K562 (cell line): ENCODE data around the gene ACAD8. TPM values are rescaled to one million over a fixed set of nuclear protein-coding genes. Genes with fewer than 3 reads are reported as not detected.

Experiments used
- ATAC-seq: fragments of 200-7000 bp; cut with Tn5 transposase; 3 replicates; pipeline ENCODE4 v1.9.1; 2020; ENCODE audit warnings: moderate library complexity
- BruUV-seq: library from RNA; stranded (reverse); fragments of 400-500 nt; replicated peaks from 2 replicates; lab custom pipeline; 2021; lab: Mats Ljungman, UMichigan
- CTCF ChIA-PET: fragments of 300-600 bp; formaldehyde crosslinking; extraction: SDS; loops from one replicate; lab custom pipeline; 2021; ENCODE audit warnings: low intra/inter-chr PET ratio; lab: Yijun Ruan, JAX
- POLR2A ChIA-PET: fragments of 300-600, 350-650 bp; sonication (Branson Sonifier 250); formaldehyde crosslinking; extraction: SDS; loops from one replicate; lab custom pipeline; 2021; ENCODE audit warnings: antibody characterized with exemption, inconsistent platforms; lab: Yijun Ruan, JAX
- DNase-seq, 4 experiments: peaks; one replicate each; pipeline versions ENCODE4 v3.0.0 to v3.0.0-alpha.2; 2011 to 2018; ENCODE audit warnings: low spot score in 3 of 4, mixed read lengths in 3 of 4; ENCODE audit errors: extremely low read depth in 1 of 4
- FAIRE-seq: peaks from 2 replicates; lab custom pipeline; 2011; peaks lifted over from hg19 to GRCh38; lab: Jason Lieb, UNC
- H2AFZ ChIP-seq: 2 replicates; pipeline ENCODE4 v1.6.0; 2011; ENCODE audit warnings: low read depth, low read length, control low read depth, inconsistent platforms
- H3K27ac ChIP-seq: fragments of 200-600 bp; 3 replicates; pipeline ENCODE4 v1.8.0; 2011; ENCODE audit warnings: low read depth, mild to moderate bottlenecking, control low read depth, inconsistent platforms, low read length, moderate library complexity, mixed read lengths; ENCODE audit errors: extremely low read depth
- H3K27me3 ChIP-seq, 2 experiments: fragments of 300-600 bp in 1 of 2; 2 replicates in 1 of 2; 3 replicates in 1 of 2; pipeline versions ENCODE4 v1.6.0 to v1.8.0; 2011; ENCODE audit warnings: inconsistent platforms in 2 of 2, low read length in 2 of 2, mild to moderate bottlenecking in 1 of 2, mixed read lengths in 1 of 2, moderate library complexity in 1 of 2; ENCODE audit not compliant: control insufficient read depth in 2 of 2, insufficient read depth in 2 of 2
- H3K36me3 ChIP-seq: fragments of 300-600 bp; 3 replicates; pipeline ENCODE4 v1.8.0; 2011; ENCODE audit warnings: mild to moderate bottlenecking, low read length, inconsistent platforms; ENCODE audit not compliant: control insufficient read depth, insufficient read depth
- H3K4me1 ChIP-seq, 2 experiments: fragments of 200-600 bp in 1 of 2; replicated peaks in 1 of 2; 2 replicates in 1 of 2; 3 replicates in 1 of 2; pipeline versions ENCODE4 v1.5.1 to v1.8.0; 2011; ENCODE audit warnings: inconsistent platforms in 2 of 2, low read length in 2 of 2, mild to moderate bottlenecking in 1 of 2, mixed read lengths in 1 of 2, moderate library complexity in 1 of 2; ENCODE audit not compliant: control insufficient read depth in 2 of 2, insufficient read depth in 2 of 2
- H3K4me2 ChIP-seq: 2 replicates; pipeline ENCODE4 v1.6.1; 2011; ENCODE audit warnings: low read length, control low read depth, inconsistent platforms, mixed read lengths; ENCODE audit not compliant: insufficient read depth
- H3K4me3 ChIP-seq: fragments of 200-600 bp; sonication (generic), shearing (Covaris generic); 2 replicates; pipeline ENCODE4 v1.5.1; 2016; ENCODE audit warnings: control low read depth, inconsistent platforms
- H3K79me2 ChIP-seq: fragments of 200-600 bp; 3 replicates; pipeline ENCODE4 v1.8.0; 2011; ENCODE audit warnings: low read length, inconsistent platforms; ENCODE audit not compliant: control insufficient read depth, insufficient read depth
- H3K9ac ChIP-seq, 2 experiments: 2 replicates each; pipeline versions ENCODE4 v1.6.0 to v1.6.1; 2011; ENCODE audit warnings: low read depth in 2 of 2, low read length in 2 of 2, control low read depth in 1 of 2, inconsistent platforms in 1 of 2, mild to moderate bottlenecking in 1 of 2, mixed read lengths in 1 of 2; ENCODE audit not compliant: insufficient read depth in 1 of 2
- H3K9me1 ChIP-seq: one replicate; pipeline ENCODE4 v1.6.0; 2011; ENCODE audit warnings: inconsistent platforms, mild to moderate bottlenecking, low read length, moderate library complexity; ENCODE audit not compliant: control insufficient read depth, insufficient read depth
- H3K9me3 ChIP-seq: replicated peaks from 2 replicates; pipeline ENCODE4 v1.5.1; 2011; ENCODE audit warnings: low read depth, low read length, inconsistent platforms; ENCODE audit not compliant: control insufficient read depth, insufficient read depth
- H4K20me1 ChIP-seq: replicated peaks from 2 replicates; pipeline ENCODE4 v1.6.1; 2011; ENCODE audit warnings: low read length, inconsistent platforms, mixed read lengths; ENCODE audit not compliant: control insufficient read depth, insufficient read depth
- BRD4 ChIP-seq: fragments of 200-600 bp; sonication (generic); IDR thresholded peaks from 2 replicates; pipeline ENCODE4 v1.6.1; 2017; ENCODE audit warnings: inconsistent platforms
- CTBP1 ChIP-seq: fragments of 450-650 bp; IDR thresholded peaks from 2 replicates; pipeline ENCODE4 v1.6.1; 2016; ENCODE audit warnings: borderline replicate concordance
- ETS1 ChIP-seq: conservative IDR thresholded peaks from 2 replicates; pipeline ENCODE4 v1.6.1; 2011; ENCODE audit warnings: low read depth, mild to moderate bottlenecking, low read length; ENCODE audit not compliant: control insufficient read depth
- FIP1L1 ChIP-seq: fragments of 200-400 bp; formaldehyde crosslinking; IDR thresholded peaks from 2 replicates; pipeline ENCODE4 v1.6.1; 2018; ENCODE audit warnings: mild to moderate bottlenecking, low read depth, low read length; ENCODE audit not compliant: poor library complexity, severe bottlenecking
- KLF1 ChIP-seq: fragments of 450-650 bp; IDR thresholded peaks from 2 replicates; pipeline ENCODE4 v1.6.1; 2016; ENCODE audit warnings: missing genetic modification characterization, missing compliant biosample characterization
- MAFF ChIP-seq: IDR thresholded peaks from 2 replicates; pipeline ENCODE4 v1.6.1; 2012; ENCODE audit warnings: low read length, improper control_type of control experiment
- MNT ChIP-seq, 2 experiments: fragments of 450-650 bp; conservative IDR thresholded peaks; 2 replicates each; pipeline ENCODE4 v1.6.1; 2017; ENCODE audit warnings: mild to moderate bottlenecking in 2 of 2, moderate library complexity in 2 of 2
- PHF8 ChIP-seq: fragments of 200-600 bp; sonication (generic); IDR thresholded peaks from 2 replicates; pipeline ENCODE4 v1.6.1; 2012; ENCODE audit warnings: mixed run types, mild to moderate bottlenecking, inconsistent platforms, low read length, moderate library complexity, borderline replicate concordance
- PREB ChIP-seq: sonication (generic); formaldehyde crosslinking; IDR thresholded peaks from 2 replicates; pipeline ENCODE4 v1.8.1; 2023; ENCODE audit warnings: mild to moderate bottlenecking, missing genetic modification reagents
- VEZF1 ChIP-seq: fragments of 200-800 bp; sonication (Bioruptor generic); IDR thresholded peaks from 2 replicates; pipeline ENCODE4 v1.6.1; 2017; ENCODE audit warnings: missing genetic modification characterization, missing compliant biosample characterization
- ZNF121 ChIP-seq: sonication (generic); formaldehyde crosslinking; conservative IDR thresholded peaks from 2 replicates; pipeline ENCODE4 v1.8.0; 2022; ENCODE audit warnings: missing genetic modification reagents
- ZNF263 ChIP-seq: sonication (generic); formaldehyde crosslinking; IDR thresholded peaks from 2 replicates; pipeline ENCODE4 v1.8.0; 2022; ENCODE audit warnings: mild to moderate bottlenecking, missing genetic modification reagents, borderline replicate concordance
- ZNF586 ChIP-seq: fragments of 450-650 bp; formaldehyde crosslinking; conservative IDR thresholded peaks from 2 replicates; pipeline ENCODE4 v1.4.0; 2020; ENCODE audit warnings: mild to moderate bottlenecking, moderate library complexity
- WGBS: fragments of 100-300 bp; shearing (Covaris generic); methylation state at CpG from one replicate; pipeline ENCODE4 v1.1.6; 2016; ENCODE audit warnings: low coverage, mixed read lengths; ENCODE audit not compliant: insufficient coverage; ENCODE audit errors: missing lambda C conversion rate; 5-methylcytosine and 5-hydroxymethylcytosine counted together
- in situ Hi-C: fragments of 300-500 bp; cut with MboI; formaldehyde crosslinking; loops from 4 replicates; pipeline ENCODE4 v1.15.0; 2018; ENCODE audit warnings: inconsistent platforms, mixed read lengths
- intact Hi-C: fragments of 100-400 bp; cut with micrococcal nuclease; formaldehyde crosslinking; loops from 2 replicates; pipeline ENCODE4 v1.14.2; 2022
- polyA plus RNA-seq, 8 experiments: library from polyadenylated mRNA; depleted of rRNA in 4 of 8; stranded (reverse) in 5 of 8; unstranded in 3 of 8; fragments of >200 nt; fragmentation: Nextera tagmentation in 2 of 8; fragmentation: Illumina TruSeq in 1 of 8; extraction: Ambion mirVana in 2 of 8; extraction: Trizol in 1 of 8; gene quantifications; 2 replicates each; pipeline versions ENCODE4 v1.2.1 to v1.2.3, GENCODE V29; 2011 to 2014; ENCODE audit warnings: inconsistent platforms in 1 of 8, missing spikeins in 1 of 8
- total RNA-seq, 7 experiments: library from RNA; depleted of rRNA in 6 of 7; stranded (reverse); fragments of >200 nt in 6 of 7; fragmentation: Illumina TruSeq in 2 of 7; extraction: Trizol in 2 of 7; gene quantifications; 2 replicates each; pipeline versions ENCODE4 v1.2.1 to v1.2.3, GENCODE V29; 2011 to 2021; ENCODE audit warnings: low replicate concordance in 1 of 7

ACAD8 gene
- total and polyA plus RNA-seq, 9 of the 15 experiments (the other 6 are each of a cell fraction or from before 2014, with no cell fraction given) = 6.5 to 34.1 (median 20.1) TPM

GRCh38 chr11:134224710-134225664 lies 28.4 kb upstream of the ACAD8 start:
- under 1% methylated on average over 45 of the region's 93 CpGs for WGBS
- H3K9me1 ChIP-seq = peaks cover under 1% of the 10 kb centered on the region
- peak overlapping the region; percentile 77 for H3K4me3 ChIP-seq
- H3K27me3 ChIP-seq = no peaks in the 10 kb centered on the region
- peak overlapping the region; percentile 65 for H3K27ac ChIP-seq
- H3K9ac ChIP-seq = peak overlapping the region; percentile 93 to 98
- no TSS peak for BruUV-seq
- DNase-seq = peak; percentile 49 to 68 (median 60)
- H3K4me1 ChIP-seq = peaks cover 16 to 40% of the 10 kb centered on the region in 2 experiments; a peak in 4 of 5 replicates
- H3K36me3 ChIP-seq = peaks cover 44% of the 10 kb centered on the region
- H3K4me2 ChIP-seq = peak overlapping the region; percentile 100
- ATAC-seq = peak; percentile 26
- no peak for FAIRE-seq
- no peaks in the 10 kb centered on the region for H3K9me3 ChIP-seq
- H4K20me1 ChIP-seq = peaks cover 3% of the 10 kb centered on the region; the same call in 1 of the 2 replicates
- ChIA-PET CTCF (no interaction called here), POLR2A (interaction anchor here (0.6 to 2.4 kb wide), 5 partner anchors 9 to 24 kb away, joined by 3 to 18 read pairs (median 3); no protein-coding TSS in a partner anchor)
- H3K79me2 ChIP-seq = peaks cover 92% of the 10 kb centered on the region
- intact Hi-C loops = loop anchor here (1.0 kb wide), 2 partner anchors 9 to 28 kb away; partner anchors contain the start of genes ACAD8 and THYN1
- peak overlapping the region; percentile 99 for H2AFZ ChIP-seq
- in situ Hi-C loops = no loop called here
- peak; percentile 59 for TF ChIP-seq ZNF263 (CRISPR knock-in tag)
- no peak for TF ChIP-seq MAFF
- TF ChIP-seq ZNF121 (CRISPR knock-in tag) = no peak
- TF ChIP-seq PHF8 = peak; percentile 61; the same call in 1 of the 2 replicates
- TF ChIP-seq VEZF1 (CRISPR knock-in tag) = peak; percentile 24; the same call in 1 of the 2 replicates
- TF ChIP-seq PREB = 0 out of 2 replicates have a peak, but pooled peaks have one; percentile 24
- TF ChIP-seq CTBP1 = peak; percentile 73; the same call in 1 of the 2 replicates
- TF ChIP-seq KLF1 (tag) = no peak
- TF ChIP-seq FIP1L1 = peak; percentile 3
- 0 out of 4 replicates have a peak, but pooled peaks of 1 of the 2 experiments have one; percentile 17 for TF ChIP-seq MNT (conservative IDR thresholded peaks at IDR 0.05)
- TF ChIP-seq ETS1 = peak; percentile 43; the same call in 1 of the 2 replicates
- no peak for TF ChIP-seq ZNF586 (CRISPR knock-in tag)
- 0 out of 2 replicates have a peak, but pooled peaks have one; percentile 12 for TF ChIP-seq BRD4
